OCI-LY3 (cell line): ENCODE data around the gene SELENOS.

Source experiments
- H2AFZ ChIP-seq: fragments of 200-600, 300-600 bp; shearing (Covaris generic); 2 replicates; pipeline ENCODE4 v1.6.0; 2014; ENCODE audit warnings: antibody characterized with exemption, low read depth, low read length
- H3K27ac ChIP-seq: fragments of 200-600, 300-600 bp; sonication (generic); 2 replicates; pipeline ENCODE4 v1.5.1; 2014; ENCODE audit warnings: mild to moderate bottlenecking, low read length, moderate library complexity, mixed read lengths
- H3K27me3 ChIP-seq: fragments of 200-600, 300-600 bp; sonication (generic); 2 replicates; pipeline ENCODE4 v1.6.1; 2014; ENCODE audit warnings: low read depth, low read length, mixed read lengths
- H3K36me3 ChIP-seq: fragments of 200-600, 300-600 bp; sonication (generic); replicated peaks from 2 replicates; pipeline ENCODE3; 2014; ENCODE audit warnings: low read depth, low read length, mixed read lengths
- H3K4me1 ChIP-seq: fragments of 300-600, 200-600 bp; sonication (generic); 2 replicates; pipeline ENCODE4 v1.6.1; 2014; ENCODE audit warnings: low read length, mixed read lengths
- H3K4me2 ChIP-seq: fragments of 200-600, 300-600 bp; sonication (generic); 2 replicates; pipeline ENCODE4 v1.6.1; 2014; ENCODE audit warnings: low read length, mixed read lengths
- H3K4me3 ChIP-seq: fragments of 300-600, 200-600 bp; sonication (generic); 2 replicates; pipeline ENCODE4 v1.5.1; 2014; ENCODE audit warnings: antibody characterized with exemption, mild to moderate bottlenecking, low read length, moderate library complexity
- H3K79me2 ChIP-seq: fragments of 300-600, 200-600 bp; shearing (Covaris generic); 2 replicates; pipeline ENCODE4 v1.6.1; 2014; ENCODE audit warnings: mild to moderate bottlenecking, low read length, mixed read lengths
- H3K9ac ChIP-seq: fragments of 300-600, 200-600 bp; shearing (Covaris generic); 2 replicates; pipeline ENCODE4 v1.6.0; 2014; ENCODE audit warnings: mild to moderate bottlenecking, low read length, moderate library complexity
- H3K9me3 ChIP-seq: fragments of 200-600, 300-600 bp; shearing (Covaris generic); 2 replicates; pipeline ENCODE4 v1.6.1; 2014; ENCODE audit warnings: low read length, mixed read lengths; ENCODE audit not compliant: insufficient read depth
- H4K20me1 ChIP-seq: fragments of 200-600, 300-600 bp; sonication (generic); 2 replicates; pipeline ENCODE4 v1.6.1; 2016; ENCODE audit warnings: low read length, mixed read lengths; ENCODE audit not compliant: insufficient read depth
- EZH2phosphoT487 ChIP-seq: fragments of 200-600 bp; shearing (Covaris generic); IDR thresholded peaks from 2 replicates; pipeline ENCODE4 v1.6.1; 2018; ENCODE audit warnings: antibody characterized with exemption, mixed run types, low read depth
- TF ChIP-seq, protein P1 (sequence below): fragments of 200-600, 300-600 bp; sonication (generic); IDR thresholded peaks from 2 replicates; pipeline ENCODE4 v1.5.1; 2014; ENCODE audit warnings: antibody characterized with exemption, low read length, low read depth

Gene SELENOS

DNA sequence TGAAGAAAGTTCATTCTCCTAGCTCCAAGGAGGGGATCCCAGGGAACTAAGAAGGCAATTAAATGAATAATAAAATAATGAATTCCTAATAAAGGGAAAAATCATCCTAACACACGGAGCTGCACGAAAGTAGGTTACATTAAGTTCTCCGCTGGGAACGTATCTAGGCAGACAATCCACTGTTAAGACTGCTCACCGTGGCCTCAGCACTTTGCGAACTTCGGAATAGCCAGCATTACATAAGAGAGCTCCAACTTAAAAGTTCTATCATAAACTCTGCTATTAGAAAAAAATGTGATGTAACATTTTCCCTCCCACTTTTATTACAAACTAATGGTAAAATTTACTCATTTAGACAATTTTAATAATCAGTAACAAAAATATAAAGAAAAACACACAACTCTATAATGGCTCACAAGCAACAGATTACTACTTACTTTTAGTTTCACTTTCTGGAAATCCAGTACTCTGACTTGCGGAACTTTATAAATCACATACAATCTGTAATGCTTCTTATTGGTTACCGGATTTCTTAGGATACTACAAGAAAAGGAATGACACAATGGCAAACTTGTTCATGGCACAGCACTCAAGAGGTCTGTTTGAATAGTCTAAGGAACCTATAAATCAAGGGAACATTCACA is 9.3 kb upstream of the SELENOS start:
- H3K27ac ChIP-seq, result no peak overlapping the region
- peaks cover 72% of the 10 kb centered on the region for H3K36me3 ChIP-seq
- no peaks in the 10 kb centered on the region for H3K27me3 ChIP-seq
- no peak overlapping the region for H3K9ac ChIP-seq
- no peak overlapping the region for H3K4me2 ChIP-seq
- no peak for TF ChIP-seq EZH2phosphoT487
- TF ChIP-seq, protein P1, sequence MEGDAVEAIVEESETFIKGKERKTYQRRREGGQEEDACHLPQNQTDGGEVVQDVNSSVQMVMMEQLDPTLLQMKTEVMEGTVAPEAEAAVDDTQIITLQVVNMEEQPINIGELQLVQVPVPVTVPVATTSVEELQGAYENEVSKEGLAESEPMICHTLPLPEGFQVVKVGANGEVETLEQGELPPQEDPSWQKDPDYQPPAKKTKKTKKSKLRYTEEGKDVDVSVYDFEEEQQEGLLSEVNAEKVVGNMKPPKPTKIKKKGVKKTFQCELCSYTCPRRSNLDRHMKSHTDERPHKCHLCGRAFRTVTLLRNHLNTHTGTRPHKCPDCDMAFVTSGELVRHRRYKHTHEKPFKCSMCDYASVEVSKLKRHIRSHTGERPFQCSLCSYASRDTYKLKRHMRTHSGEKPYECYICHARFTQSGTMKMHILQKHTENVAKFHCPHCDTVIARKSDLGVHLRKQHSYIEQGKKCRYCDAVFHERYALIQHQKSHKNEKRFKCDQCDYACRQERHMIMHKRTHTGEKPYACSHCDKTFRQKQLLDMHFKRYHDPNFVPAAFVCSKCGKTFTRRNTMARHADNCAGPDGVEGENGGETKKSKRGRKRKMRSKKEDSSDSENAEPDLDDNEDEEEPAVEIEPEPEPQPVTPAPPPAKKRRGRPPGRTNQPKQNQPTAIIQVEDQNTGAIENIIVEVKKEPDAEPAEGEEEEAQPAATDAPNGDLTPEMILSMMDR, result no peak
- no peaks in the 10 kb centered on the region for H3K9me3 ChIP-seq
- H2AFZ ChIP-seq, result no peak overlapping the region
- no peak overlapping the region for H3K4me3 ChIP-seq
- peaks cover 63% of the 10 kb centered on the region for H3K79me2 ChIP-seq
- H3K4me1 ChIP-seq, result peaks cover 13% of the 10 kb centered on the region
- H4K20me1 ChIP-seq, result peaks cover 44% of the 10 kb centered on the region

DNA sequence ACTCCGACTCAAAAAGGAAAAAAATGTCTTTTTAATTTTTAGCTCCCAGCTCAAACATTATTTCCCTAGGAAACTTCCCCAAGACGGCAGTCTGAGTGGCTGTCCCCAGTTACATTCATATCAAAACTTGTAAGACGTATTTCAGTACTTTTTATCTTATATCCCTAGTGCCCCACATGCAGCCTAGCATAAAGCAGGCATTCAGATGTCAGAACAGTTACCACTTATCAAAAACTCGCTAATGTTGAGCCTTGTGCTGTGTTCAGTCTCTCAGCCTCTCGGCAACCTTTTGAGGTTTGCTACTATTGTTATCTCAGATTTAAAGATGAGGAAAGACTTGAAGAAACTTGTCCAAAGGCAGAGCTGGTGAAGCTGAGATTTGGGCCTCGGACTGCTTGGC is 6.6 kb upstream of the SELENOS start:
- peak overlapping the region; percentile 12; the same call in 1 of the 2 replicates for H3K27ac ChIP-seq
- no peak overlapping the region for H3K4me2 ChIP-seq
- peaks cover 12% of the 10 kb centered on the region for H3K4me1 ChIP-seq
- peaks cover 72% of the 10 kb centered on the region for H3K36me3 ChIP-seq
- no peak overlapping the region for H3K9ac ChIP-seq
- no peaks in the 10 kb centered on the region for H3K27me3 ChIP-seq
- no peaks in the 10 kb centered on the region for H3K9me3 ChIP-seq
- peaks cover 27% of the 10 kb centered on the region for H4K20me1 ChIP-seq
- H2AFZ ChIP-seq, result no peak overlapping the region
- TF ChIP-seq, protein P1, result no peak
- TF ChIP-seq EZH2phosphoT487, result no peak
- peaks cover 36% of the 10 kb centered on the region for H3K79me2 ChIP-seq
- no peak overlapping the region for H3K4me3 ChIP-seq

DNA sequence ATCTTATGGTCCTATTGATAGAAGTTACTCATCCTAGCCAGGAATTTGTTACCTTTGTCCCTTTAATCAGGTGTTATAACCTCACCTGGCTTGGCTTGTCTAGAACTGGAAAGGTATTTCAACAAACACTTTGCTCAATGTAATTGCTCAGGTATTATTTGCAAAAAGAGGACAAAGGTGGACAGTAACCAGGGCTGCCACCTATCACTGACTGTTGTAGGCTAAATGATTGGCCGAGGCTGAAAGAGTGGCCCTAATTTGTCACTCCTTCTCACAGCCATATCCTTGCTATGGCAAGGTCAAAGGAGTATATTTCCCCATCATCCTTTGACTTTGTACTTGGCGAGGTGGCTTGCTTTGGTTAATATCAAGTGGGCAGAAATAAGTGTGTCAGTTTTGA is 2.7 kb upstream of the SELENOS start:
- no peak overlapping the region for H3K4me2 ChIP-seq
- peaks cover 25% of the 10 kb centered on the region for H3K4me1 ChIP-seq
- H2AFZ ChIP-seq, result no peak overlapping the region
- no peak overlapping the region for H3K9ac ChIP-seq
- TF ChIP-seq, protein P1, result no peak
- no peak for TF ChIP-seq EZH2phosphoT487
- H3K79me2 ChIP-seq, result peaks cover 26% of the 10 kb centered on the region
- no peak overlapping the region for H3K4me3 ChIP-seq
- H3K36me3 ChIP-seq, result peaks cover 39% of the 10 kb centered on the region
- no peaks in the 10 kb centered on the region for H3K27me3 ChIP-seq
- no peaks in the 10 kb centered on the region for H3K9me3 ChIP-seq
- no peak overlapping the region for H3K27ac ChIP-seq
- H4K20me1 ChIP-seq, result peaks cover 5% of the 10 kb centered on the region

DNA sequence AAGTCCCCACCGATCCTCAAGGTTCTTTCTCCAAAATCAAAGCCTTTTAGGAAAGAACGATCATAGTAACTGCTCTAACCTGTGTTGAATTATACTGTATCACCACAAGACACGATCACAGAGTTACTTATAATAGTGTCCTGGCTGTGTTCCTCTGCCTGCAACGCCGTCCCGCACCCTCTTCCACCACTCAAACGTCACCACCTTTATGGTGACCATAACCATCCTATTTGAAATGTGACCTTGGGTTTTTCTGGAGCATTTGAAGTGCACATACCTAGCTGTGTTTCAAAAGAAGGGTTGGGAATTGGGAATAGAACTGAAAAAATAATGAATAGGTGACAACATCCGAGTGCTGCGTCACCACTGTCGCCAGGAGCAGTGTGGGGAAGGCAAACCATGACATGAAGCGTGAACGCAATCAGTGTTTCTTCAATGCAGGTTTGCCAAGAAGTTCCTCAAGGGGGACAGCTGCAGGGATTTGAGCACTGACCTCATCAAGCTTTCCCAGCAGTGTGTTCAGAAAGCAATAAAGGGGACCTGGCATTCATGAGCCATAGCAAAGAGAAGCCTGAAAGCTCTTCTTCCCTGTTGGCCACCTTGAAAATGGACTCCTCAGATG is 769 bp upstream of the SELENOS start:
- Histone ChIP-seq H3K27me3 (no peaks in the 10 kb centered on the region), H3K36me3 (peaks cover 48% of the 10 kb centered on the region), H3K4me2 (peak overlapping the region; percentile 62), H3K4me3 (peak overlapping the region; percentile 96), H3K9me3 (no peaks in the 10 kb centered on the region), H3K4me1 (peaks cover 23% of the 10 kb centered on the region), H4K20me1 (peaks cover 14% of the 10 kb centered on the region), H3K79me2 (peaks cover 18% of the 10 kb centered on the region), H3K9ac (no peak overlapping the region), H2AFZ (no peak overlapping the region), H3K27ac (no peak overlapping the region)
- TF ChIP-seq, protein P1, result no peak
- TF ChIP-seq EZH2phosphoT487, result no peak
